GM19452 (cell line): Measurements from ENCODE around the gene USP46.

ENCODE experiments used
- ATAC-seq: cut with Tn5 transposase; IDR thresholded peaks from one replicate; pipeline ENCODE4 v1.9.1; 2021; ENCODE audit not compliant: unreplicated experiment

USP46 gene, protein sequence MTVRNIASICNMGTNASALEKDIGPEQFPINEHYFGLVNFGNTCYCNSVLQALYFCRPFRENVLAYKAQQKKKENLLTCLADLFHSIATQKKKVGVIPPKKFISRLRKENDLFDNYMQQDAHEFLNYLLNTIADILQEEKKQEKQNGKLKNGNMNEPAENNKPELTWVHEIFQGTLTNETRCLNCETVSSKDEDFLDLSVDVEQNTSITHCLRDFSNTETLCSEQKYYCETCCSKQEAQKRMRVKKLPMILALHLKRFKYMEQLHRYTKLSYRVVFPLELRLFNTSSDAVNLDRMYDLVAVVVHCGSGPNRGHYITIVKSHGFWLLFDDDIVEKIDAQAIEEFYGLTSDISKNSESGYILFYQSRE

DNA sequence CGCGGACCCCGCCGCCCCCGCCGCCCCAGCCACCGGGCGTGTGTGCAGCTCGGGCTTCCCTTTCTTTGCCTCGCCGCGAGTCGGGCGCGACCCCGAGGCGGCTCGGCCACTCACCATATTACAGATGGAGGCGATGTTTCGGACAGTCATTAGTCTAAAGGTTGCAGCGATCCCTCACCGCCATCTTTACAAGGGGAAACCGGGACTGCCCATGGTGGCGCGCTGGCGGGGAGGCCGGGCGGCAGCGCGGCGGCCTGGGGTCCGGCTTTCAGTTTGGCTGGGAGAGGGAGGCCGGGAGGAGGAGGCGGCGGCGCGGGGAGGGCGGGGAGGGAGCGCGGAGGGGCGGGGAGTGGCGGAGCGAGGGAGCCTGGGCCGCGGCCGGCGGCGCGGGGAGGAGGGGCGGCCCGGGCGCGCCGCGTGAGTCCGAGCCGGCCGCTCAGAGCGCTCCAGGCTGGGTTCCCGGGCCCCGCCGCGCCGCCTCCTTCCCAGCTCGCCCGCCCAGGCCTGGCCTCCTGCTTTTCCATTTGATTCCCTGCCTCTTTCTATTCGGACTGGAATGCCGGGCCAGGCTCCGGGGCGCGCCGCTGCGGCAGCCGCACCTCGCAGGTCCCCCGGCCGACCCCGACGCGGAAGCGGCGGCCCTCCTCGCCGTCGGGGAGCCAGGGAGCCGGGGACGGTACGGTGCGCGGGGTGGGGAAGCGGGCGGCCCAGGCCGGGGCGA lies at the start of gene USP46:
USP46 (minus strand) TSS at position 301 of the 721 bp plus-strand sequence; CDS start at position 150, 151 bp downstream.
- ATAC-seq, result peak; percentile 81

- no peak for ATAC-seq
These were observed 45.6 kb upstream of the USP46 start for GRCh38 chr4:52704661-52705060.

- ATAC-seq, result no peak
These were observed 45.0 kb upstream of the USP46 start for GRCh38 chr4:52704133-52704532.

DNA sequence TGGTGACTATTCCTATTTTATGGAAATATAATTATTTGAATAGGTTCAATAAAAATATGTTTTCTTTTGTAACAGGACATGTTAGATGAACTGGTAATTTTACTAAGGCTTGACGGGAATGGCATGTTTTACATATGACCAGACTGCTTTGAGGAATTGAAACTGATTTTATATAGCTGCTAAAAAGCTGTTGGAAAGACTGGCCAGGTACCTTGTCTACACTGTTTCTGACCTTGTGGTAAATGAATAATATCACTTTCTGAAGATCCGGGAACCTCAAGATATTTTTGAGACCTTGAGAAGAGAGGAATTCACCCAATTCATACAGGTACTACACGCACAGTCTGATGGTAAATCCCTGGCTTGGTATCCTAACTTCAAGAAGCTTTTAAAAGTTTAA lies 42.1 kb upstream of the USP46 start:
- ATAC-seq, result peak; percentile 95

DNA sequence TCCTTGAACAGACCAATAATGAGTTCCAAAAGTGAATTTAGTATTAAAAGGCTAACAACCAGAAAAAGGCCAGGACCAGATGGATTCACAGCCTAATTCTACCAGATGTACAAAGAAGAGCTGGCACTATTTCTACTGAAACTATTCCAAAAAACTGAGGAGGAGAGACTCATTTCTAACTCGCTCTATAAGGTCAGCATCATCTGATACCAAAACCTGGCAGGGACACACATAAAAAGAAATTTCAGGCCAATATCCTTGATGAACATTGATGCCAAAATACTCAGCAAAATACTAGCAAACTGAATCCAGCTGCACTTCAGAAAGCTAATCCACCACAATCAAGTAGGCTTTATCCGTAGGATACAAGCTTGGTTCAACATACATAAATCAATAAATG lies 35.8 kb upstream of the USP46 start:
- no peak for ATAC-seq

GRCh38 chr4:52693492-52693891 lies 34.4 kb upstream of the USP46 start:
- ATAC-seq, result no peak

DNA sequence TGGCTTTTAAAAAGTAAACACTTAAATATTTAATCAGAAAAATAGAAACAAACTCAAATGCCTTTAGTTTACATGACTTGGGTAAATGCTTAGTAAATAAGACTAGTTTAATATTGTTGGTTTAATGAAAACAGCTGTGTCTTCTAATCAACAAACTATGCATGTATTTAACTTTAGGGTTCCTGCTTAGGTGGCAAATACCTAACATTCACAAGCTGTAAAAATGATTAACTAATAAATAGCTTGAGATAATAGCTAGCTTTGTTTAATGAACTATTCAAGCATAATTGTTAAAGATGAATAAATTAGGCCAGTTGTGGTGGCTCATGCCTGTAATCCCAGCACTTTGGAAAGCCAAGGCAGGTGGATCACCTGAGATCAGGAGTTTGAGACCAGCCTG lies 30.0 kb upstream of the USP46 start:
- no peak for ATAC-seq

GRCh38 chr4:52687696-52688095 lies 28.6 kb upstream of the USP46 start:
- no peak for ATAC-seq

- no peak for ATAC-seq
These were observed 26.2 kb upstream of the USP46 start for GRCh38 chr4:52685316-52685715.

DNA sequence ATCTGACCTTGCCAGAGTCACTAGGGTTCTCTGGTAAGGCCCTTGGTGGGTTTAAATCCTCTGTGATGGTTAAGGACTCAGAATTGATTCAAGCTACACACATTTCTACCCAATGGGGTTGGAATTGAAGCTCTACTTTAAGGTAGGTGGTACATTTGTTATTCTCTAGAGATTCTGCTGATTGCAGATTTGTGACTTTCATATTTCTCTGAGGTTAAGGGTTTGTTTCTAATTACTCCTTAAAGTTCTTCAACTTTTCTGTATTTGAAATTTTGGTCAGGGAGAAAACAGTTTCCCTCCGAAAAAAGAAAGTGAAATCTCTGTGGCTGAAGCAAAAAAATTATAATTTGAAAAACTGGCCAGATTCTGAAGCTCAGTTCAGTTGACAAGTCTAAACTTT lies 25.8 kb upstream of the USP46 start:
- ATAC-seq, result no peak

DNA sequence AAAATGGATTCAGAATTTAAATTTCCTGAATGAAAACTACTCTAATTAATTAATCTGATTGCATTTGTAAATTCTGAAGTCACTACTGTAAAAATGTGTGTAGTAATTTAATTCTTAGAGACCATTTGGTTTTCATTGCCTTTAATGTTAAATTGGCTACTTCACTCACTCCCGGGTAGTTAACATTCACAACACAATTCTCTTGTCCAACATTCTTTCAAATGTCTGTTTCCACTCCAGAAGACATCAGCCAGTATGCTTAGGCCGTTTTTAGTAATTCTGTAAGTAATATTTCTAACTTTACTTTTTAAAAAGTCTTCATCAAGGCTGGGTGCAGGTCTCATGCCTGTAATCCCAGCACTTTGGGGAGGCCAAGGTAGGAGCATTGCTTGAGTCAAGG lies 21.3 kb upstream of the USP46 start:
- no peak for ATAC-seq

DNA sequence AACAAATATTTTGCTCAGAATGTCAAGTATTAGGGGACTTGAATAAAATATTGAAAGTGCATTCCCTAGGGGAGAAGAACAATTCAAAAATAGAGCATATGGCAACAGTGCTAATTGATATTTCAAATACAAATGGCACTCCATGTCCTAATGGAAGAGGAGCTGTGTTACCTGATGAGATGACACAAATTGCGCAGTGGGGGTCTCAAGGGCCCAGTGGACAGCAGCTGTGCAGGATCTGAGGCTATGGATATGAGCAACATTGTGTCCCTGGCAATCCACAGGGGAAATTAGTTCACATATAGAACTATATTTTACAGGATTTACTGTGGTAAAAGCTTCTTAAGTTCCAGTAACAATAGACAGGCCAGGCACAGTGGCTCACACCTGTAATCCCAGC lies 17.4 kb upstream of the USP46 start:
- no peak for ATAC-seq

- no peak for ATAC-seq
These were observed 16.0 kb upstream of the USP46 start for GRCh38 chr4:52675111-52675510.

DNA sequence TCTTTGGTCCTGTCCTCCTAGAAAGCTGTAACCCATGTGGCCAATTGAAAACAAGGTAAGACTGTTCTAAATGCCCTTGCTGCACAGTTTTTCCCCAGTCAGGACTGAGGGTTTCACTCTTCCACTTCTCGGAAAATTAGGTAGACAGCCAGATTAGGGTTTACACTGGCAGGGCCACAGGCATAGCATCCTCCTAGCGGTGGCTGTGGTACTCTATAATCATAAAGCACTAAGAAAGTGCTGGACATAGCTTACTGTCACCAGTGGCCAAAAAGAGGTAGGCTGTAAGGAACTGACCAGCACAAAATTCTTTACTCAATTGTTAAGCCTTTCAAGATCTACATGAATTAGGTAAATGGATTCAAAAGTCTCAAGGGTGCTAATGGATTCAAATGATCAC lies 11.6 kb upstream of the USP46 start:
- ATAC-seq, result no peak

- ATAC-seq, result no peak
These were observed 11.0 kb upstream of the USP46 start for GRCh38 chr4:52670121-52670520.

DNA sequence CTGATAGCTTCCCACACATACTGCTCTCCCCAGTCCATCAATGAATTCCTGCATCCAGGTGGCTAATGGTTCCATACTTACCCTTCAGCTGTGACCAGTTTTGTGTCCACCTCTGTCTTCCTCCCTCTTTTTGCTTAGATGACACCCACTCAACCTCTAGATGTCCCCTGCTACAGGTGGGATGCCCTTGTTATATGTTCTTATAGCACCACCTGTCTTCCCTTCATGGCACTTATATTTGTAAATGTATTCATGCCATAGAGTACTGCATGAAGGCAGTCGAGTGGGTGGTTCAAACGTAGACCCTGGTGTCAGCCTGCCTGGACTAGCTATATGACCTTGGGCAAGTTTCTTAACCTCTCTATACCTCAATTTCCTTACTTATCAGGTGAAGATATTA lies 6.5 kb upstream of the USP46 start:
- peak; percentile 71 for ATAC-seq

DNA sequence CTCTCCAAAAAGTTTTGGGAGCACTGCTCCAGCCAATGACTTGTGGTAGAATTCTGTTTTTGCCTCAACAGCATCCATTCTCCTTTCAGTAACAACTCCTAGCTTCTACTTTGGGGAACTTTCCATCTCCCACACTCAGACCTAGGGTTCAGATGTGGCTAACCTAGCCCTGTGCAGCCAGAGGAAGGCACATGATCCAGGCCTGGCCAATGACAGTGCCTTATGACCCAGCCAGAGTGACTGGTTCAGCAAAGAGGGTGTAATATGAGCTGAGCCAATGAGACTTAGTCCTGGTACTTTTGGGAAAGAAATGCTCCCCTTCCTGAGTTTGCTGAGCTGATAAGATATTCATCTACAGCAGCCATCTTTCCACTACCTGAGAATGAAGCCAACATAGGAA lies 5.4 kb upstream of the USP46 start:
- no peak for ATAC-seq

GRCh38 chr4:52661966-52662690 lies 3.0 kb upstream of the USP46 start:
- no peak for ATAC-seq

DNA sequence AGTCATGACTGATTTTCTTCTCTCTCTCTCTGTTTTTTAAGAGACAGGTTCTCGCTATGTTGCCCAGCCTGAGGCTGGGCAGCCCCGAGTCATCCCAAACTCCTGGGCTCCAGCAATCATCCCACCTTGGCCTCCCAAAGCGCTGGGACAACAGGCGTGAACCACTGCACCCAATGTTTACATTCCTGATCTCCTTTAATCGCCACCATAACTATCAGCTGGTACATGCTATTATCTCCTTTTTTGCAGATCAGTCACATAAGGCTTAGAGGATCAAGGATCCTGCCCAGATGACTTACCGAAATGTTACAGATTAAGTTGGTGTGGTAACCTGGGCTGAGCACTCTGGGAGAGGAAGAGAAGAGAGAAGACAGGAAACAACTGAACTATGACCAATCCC lies 1.5 kb upstream of the USP46 start:
- no peak for ATAC-seq

DNA sequence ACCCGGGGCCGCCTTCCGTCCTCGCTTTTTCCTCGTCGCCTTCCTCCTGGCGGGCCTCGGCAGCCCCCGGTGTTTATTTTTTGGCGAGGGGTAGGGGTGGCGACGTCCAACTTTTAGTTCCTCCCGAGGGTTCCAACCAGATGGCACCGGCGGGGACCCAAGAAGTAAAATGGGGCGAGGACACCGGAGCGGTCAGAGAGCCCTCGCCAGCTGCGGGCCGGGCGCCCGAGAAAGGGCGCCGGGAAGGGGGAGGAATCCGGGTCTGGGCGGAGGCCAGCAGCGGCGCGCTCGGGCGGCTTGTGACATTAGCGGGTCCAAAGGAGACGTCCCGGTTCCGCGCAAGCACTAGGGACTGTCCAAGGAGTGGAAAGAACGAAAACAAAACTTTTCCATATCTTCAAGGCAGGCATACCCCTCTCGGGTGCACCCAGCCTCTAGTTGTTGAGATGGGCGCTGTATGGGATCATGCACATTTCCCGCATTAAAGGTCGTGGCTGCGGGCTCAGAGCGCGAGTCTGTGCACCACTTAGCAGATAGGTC lies 691 bp upstream of the USP46 start:
- peak; percentile 28 for ATAC-seq

- ATAC-seq, result peak; percentile 16
These were observed 480 bp downstream of the USP46 start for GRCh38 chr4:52658641-52659000.
